Vagina (tissue), 2 donors: ENCODE results near the gene TMEM30B.

ENCODE experiments used
- POLR2A ChIP-seq, 2 donors: fragments of 450-650 bp; IDR thresholded peaks; one replicate each; pipeline ENCODE4 v1.6.1; 2017; ENCODE audit warnings: antibody characterized with exemption in 2 of 2, mild to moderate bottlenecking in 2 of 2, moderate library complexity in 2 of 2
- POLR2AphosphoS5 ChIP-seq, 2 donors: sonication (generic); formaldehyde crosslinking; IDR thresholded peaks; one replicate each; pipeline ENCODE4 v1.9.0; 2017; ENCODE audit warnings: antibody characterized with exemption in 2 of 2, mild to moderate bottlenecking in 2 of 2, low read depth in 1 of 2; ENCODE audit not compliant: insufficient read depth in 1 of 2
- TF ChIP-seq, protein P1 (sequence below), 3 experiments: fragments of 450-650 bp in 2 of 3; fragments of 200-600 bp in 1 of 3; sonication (generic) in 1 of 3; IDR thresholded peaks; one replicate each; pipeline ENCODE4 v1.5.1; 2017 to 2019; ENCODE audit warnings: antibody characterized with exemption in 3 of 3, mild to moderate bottlenecking in 2 of 3, moderate library complexity in 2 of 3

GRCh38 chr14:61270714-61271113 is 10.4 kb downstream of the TMEM30B start:
- TF ChIP-seq, protein P1, sequence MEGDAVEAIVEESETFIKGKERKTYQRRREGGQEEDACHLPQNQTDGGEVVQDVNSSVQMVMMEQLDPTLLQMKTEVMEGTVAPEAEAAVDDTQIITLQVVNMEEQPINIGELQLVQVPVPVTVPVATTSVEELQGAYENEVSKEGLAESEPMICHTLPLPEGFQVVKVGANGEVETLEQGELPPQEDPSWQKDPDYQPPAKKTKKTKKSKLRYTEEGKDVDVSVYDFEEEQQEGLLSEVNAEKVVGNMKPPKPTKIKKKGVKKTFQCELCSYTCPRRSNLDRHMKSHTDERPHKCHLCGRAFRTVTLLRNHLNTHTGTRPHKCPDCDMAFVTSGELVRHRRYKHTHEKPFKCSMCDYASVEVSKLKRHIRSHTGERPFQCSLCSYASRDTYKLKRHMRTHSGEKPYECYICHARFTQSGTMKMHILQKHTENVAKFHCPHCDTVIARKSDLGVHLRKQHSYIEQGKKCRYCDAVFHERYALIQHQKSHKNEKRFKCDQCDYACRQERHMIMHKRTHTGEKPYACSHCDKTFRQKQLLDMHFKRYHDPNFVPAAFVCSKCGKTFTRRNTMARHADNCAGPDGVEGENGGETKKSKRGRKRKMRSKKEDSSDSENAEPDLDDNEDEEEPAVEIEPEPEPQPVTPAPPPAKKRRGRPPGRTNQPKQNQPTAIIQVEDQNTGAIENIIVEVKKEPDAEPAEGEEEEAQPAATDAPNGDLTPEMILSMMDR (IDR thresholded peaks at IDR 0.05) = no peak
- TF ChIP-seq POLR2A (IDR thresholded peaks at IDR 0.05) (no peak), POLR2AphosphoS5 (IDR thresholded peaks at IDR 0.05; ENCODE audit: insufficient read depth in 1 of 2, low read depth in 1 of 2) (no peak)
